HEK293T (cell line): ENCODE data around the gene KCTD14.

Experiments
- CTCF ChIA-PET: fragments of 350-600 bp; formaldehyde crosslinking; extraction: SDS; loops from one replicate; lab custom pipeline; 2021; ENCODE audit warnings: antibody characterized with exemption, inconsistent platforms; lab: Yijun Ruan, JAX
- POLR2A ChIA-PET: fragments of 350-600 bp; formaldehyde crosslinking; extraction: SDS; loops from one replicate; lab custom pipeline; 2020; ENCODE audit warnings: antibody characterized with exemption, inconsistent platforms; lab: Yijun Ruan, JAX
- DNase-seq: peaks from one replicate; pipeline ENCODE4 v3.0.0; 2012; ENCODE audit warnings: mixed read lengths; ENCODE audit errors: extremely low spot score
- ARNT ChIP-seq: fragments of 450-650 bp; IDR thresholded peaks from 2 replicates; pipeline ENCODE4 v1.6.1; 2017; ENCODE audit warnings: mild to moderate bottlenecking
- BHLHE40 ChIP-seq: fragments of 450-650 bp; IDR thresholded peaks from 2 replicates; pipeline ENCODE4 v1.6.1; 2016; ENCODE audit warnings: mild to moderate bottlenecking, moderate library complexity, borderline replicate concordance
- CTBP1 ChIP-seq: fragments of 450-650 bp; IDR thresholded peaks from 2 replicates; pipeline ENCODE4 v1.6.1; 2016; ENCODE audit warnings: borderline replicate concordance
- ELF4 ChIP-seq: fragments of 450-650 bp; IDR thresholded peaks from 2 replicates; pipeline ENCODE4 v1.6.1; 2017; ENCODE audit warnings: antibody characterized with exemption
- FOXA1 ChIP-seq: fragments of 450-650 bp; IDR thresholded peaks from 2 replicates; pipeline ENCODE4 v1.6.1; 2016; ENCODE audit warnings: mild to moderate bottlenecking
- FOXK2 ChIP-seq: fragments of 450-650 bp; IDR thresholded peaks from 2 replicates; pipeline ENCODE4 v1.6.1; 2016; ENCODE audit warnings: mild to moderate bottlenecking
- FOXM1 ChIP-seq: fragments of 450-650 bp; IDR thresholded peaks from 2 replicates; pipeline ENCODE4 v1.6.1; 2017; ENCODE audit warnings: mild to moderate bottlenecking, borderline replicate concordance
- HDGF ChIP-seq: fragments of 450-650 bp; IDR thresholded peaks from 2 replicates; pipeline ENCODE4 v1.6.1; 2017; ENCODE audit warnings: antibody characterized with exemption, borderline replicate concordance
- L3MBTL2 ChIP-seq: fragments of 450-650 bp; conservative IDR thresholded peaks from 2 replicates; pipeline ENCODE4 v1.6.1; 2016; ENCODE audit warnings: mild to moderate bottlenecking
- LEF1 ChIP-seq: fragments of 450-650 bp; IDR thresholded peaks from 2 replicates; pipeline ENCODE4 v1.6.1; 2017; ENCODE audit warnings: mild to moderate bottlenecking, borderline replicate concordance
- NFRKB ChIP-seq: fragments of 450-650 bp; IDR thresholded peaks from 2 replicates; pipeline ENCODE4 v1.6.1; 2016; ENCODE audit warnings: mild to moderate bottlenecking, moderate library complexity
- SP1 ChIP-seq: fragments of 450-650 bp; IDR thresholded peaks from 2 replicates; pipeline ENCODE4 v1.6.1; 2017
- SUZ12 ChIP-seq: fragments of 450-650 bp; IDR thresholded peaks from 2 replicates; pipeline ENCODE4 v1.6.1; 2016; ENCODE audit warnings: mild to moderate bottlenecking
- TARDBP ChIP-seq: fragments of 450-650 bp; IDR thresholded peaks from 2 replicates; pipeline ENCODE4 v1.6.1; 2016
- ZNF384 ChIP-seq: fragments of 450-650 bp; IDR thresholded peaks from 2 replicates; pipeline ENCODE4 v1.6.1; 2016
- TF ChIP-seq, protein P1 (sequence below): fragments of 450-650 bp; IDR thresholded peaks from 2 replicates; pipeline ENCODE4 v1.6.1; 2016

The KCTD14 gene, protein sequence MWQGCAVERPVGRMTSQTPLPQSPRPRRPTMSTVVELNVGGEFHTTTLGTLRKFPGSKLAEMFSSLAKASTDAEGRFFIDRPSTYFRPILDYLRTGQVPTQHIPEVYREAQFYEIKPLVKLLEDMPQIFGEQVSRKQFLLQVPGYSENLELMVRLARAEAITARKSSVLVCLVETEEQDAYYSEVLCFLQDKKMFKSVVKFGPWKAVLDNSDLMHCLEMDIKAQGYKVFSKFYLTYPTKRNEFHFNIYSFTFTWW

GRCh38 chr11:78022397-78023396 lies at the start of gene KCTD14:
KCTD14 (minus strand) TSS chr11:78023276; CDS start chr11:78023249, 27 bp downstream.
- DNase-seq, result no peak
- ChIA-PET POLR2A (no interaction called here), CTCF (no interaction called here)
- TF ChIP-seq NFRKB (no peak), SP1 (no peak), ARNT (no peak), FOXK2 (no peak), FOXA1 (no peak), ELF4 (no peak), HDGF (no peak), FOXM1 (no peak), L3MBTL2 (no peak)

DNA sequence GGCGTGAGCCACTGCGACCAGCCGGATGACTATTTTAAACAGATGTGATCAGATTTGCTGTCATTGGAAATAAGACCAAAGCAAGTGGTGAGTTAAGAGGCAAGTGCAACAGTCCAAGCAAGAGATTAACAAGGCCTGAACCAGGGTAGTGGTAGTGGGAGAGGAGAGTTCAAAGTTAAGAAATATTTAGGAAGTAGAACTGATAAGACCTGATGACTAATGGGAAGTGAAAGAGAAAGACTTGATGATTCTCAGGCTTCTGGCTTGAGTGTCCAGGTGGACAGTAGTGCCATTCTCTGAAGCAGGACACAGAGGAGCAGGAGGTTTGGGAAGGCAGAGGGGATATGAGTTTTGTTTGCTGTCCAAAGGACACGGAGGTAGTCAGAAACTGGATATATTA lies 49.4 kb upstream of the KCTD14 start:
- ChIA-PET POLR2A (no interaction called here), CTCF (no interaction called here)
- TF ChIP-seq SP1, result no peak
- TF ChIP-seq FOXA1, result no peak
- no peak for TF ChIP-seq SUZ12
- TF ChIP-seq NFRKB, result no peak
- TF ChIP-seq HDGF, result no peak
- no peak for TF ChIP-seq TARDBP
- no peak for TF ChIP-seq L3MBTL2
- no peak for DNase-seq

DNA sequence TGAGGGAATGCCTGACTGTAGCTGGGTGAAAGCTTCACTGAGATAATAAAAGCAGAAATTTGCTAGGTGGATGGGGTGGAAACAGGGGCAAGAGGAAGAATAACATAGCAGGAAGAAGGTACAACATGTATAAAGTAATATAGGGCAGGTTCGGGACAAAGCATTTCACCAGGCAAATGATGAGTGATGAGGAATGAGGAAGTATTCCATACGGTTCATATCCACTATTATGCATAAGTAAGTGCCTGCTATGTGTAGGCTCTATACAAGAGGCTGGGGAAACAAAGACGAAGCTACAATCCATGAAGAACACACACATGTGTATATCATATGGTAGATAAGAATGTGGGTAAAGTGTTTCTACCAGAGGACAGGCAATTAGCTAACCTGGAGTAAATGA lies 48.6 kb upstream of the KCTD14 start:
- ChIA-PET CTCF (no interaction called here), POLR2A (no interaction called here)
- no peak for DNase-seq
- no peak for TF ChIP-seq CTBP1
- no peak for TF ChIP-seq SUZ12
- TF ChIP-seq FOXA1, result no peak
- no peak for TF ChIP-seq ZNF384
- no peak for TF ChIP-seq FOXM1
- no peak for TF ChIP-seq LEF1
- TF ChIP-seq SP1, result no peak
- TF ChIP-seq, protein P1, sequence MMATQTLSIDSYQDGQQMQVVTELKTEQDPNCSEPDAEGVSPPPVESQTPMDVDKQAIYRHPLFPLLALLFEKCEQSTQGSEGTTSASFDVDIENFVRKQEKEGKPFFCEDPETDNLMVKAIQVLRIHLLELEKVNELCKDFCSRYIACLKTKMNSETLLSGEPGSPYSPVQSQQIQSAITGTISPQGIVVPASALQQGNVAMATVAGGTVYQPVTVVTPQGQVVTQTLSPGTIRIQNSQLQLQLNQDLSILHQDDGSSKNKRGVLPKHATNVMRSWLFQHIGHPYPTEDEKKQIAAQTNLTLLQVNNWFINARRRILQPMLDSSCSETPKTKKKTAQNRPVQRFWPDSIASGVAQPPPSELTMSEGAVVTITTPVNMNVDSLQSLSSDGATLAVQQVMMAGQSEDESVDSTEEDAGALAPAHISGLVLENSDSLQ, result no peak
- no peak for TF ChIP-seq FOXK2
- TF ChIP-seq ARNT, result no peak
- no peak for TF ChIP-seq TARDBP
- no peak for TF ChIP-seq ELF4

GRCh38 chr11:78070621-78071020 lies 47.5 kb upstream of the KCTD14 start:
- TF ChIP-seq FOXA1 (no peak), HDGF (no peak)
- CTCF ChIA-PET, result interaction anchor here (0.6 kb wide), 1 partner anchor 17 kb away, joined by 3 read pairs; no protein-coding TSS in a partner anchor
- no peak for DNase-seq
- POLR2A ChIA-PET, result no interaction called here

DNA sequence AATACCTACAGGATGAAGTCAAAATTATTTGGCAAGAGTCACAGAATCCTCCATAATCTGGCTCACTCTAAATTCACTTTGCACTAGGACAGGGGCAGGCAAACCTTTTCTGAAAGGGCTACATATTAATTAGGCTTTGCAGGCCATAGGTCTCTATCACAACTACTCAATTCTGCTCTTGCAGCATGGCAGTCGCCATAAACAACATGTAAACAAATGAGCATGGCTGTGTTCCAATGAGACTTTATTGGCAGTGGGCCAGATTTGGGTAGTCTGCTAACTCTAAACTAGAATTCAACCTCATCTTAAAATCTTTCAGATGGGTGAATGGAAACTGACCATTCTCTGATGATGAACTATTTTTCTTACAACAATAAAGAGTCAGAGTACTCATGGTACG lies 46.4 kb upstream of the KCTD14 start:
- ChIA-PET CTCF (interaction anchor here (1.2 kb wide), 1 partner anchor 23 kb away, joined by 3 read pairs; no protein-coding TSS in a partner anchor), POLR2A (interaction anchor here (2.0 kb wide), 1 partner anchor 9 kb away, joined by 6 read pairs; no protein-coding TSS in a partner anchor)
- no peak for DNase-seq
- TF ChIP-seq BHLHE40, result no peak
- TF ChIP-seq ARNT, result no peak
- TF ChIP-seq LEF1, result no peak
- TF ChIP-seq SUZ12, result no peak
- TF ChIP-seq ELF4, result no peak

DNA sequence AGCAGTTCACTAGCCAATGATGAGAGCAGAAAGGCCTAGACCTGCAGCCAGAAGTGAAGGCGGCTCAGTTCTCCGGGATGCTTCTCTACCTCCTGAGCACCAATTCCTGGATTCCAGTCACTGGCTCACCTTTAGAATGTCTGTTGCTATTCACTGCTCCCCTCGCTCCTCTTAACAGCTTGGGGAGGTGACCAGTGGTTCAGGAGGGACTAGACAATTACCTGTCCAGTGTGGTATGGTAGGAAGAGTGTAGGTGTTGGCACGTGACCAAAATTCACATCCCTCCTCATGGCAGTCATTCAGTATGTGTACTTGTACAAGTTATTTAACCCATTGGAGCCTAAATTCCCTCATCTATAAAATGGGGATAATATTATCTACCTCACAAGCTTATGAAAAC lies 44.6 kb upstream of the KCTD14 start:
- ChIA-PET CTCF (no interaction called here), POLR2A (no interaction called here)
- TF ChIP-seq HDGF, result no peak
- no peak for TF ChIP-seq ZNF384
- no peak for TF ChIP-seq FOXK2
- TF ChIP-seq FOXM1, result no peak
- TF ChIP-seq SP1, result no peak
- no peak for TF ChIP-seq ARNT
- TF ChIP-seq, protein P1, result no peak
- no peak for TF ChIP-seq CTBP1
- TF ChIP-seq BHLHE40, result no peak
- TF ChIP-seq SUZ12, result no peak
- no peak for TF ChIP-seq FOXA1
- TF ChIP-seq L3MBTL2, result no peak
- TF ChIP-seq TARDBP, result no peak
- no peak for TF ChIP-seq LEF1
- no peak for TF ChIP-seq ELF4
- TF ChIP-seq NFRKB, result no peak
- no peak for DNase-seq

GRCh38 chr11:78066471-78066870 lies 43.4 kb upstream of the KCTD14 start:
- TF ChIP-seq ARNT (no peak), LEF1 (no peak)
- CTCF ChIA-PET, result no interaction called here
- POLR2A ChIA-PET, result no interaction called here
- DNase-seq, result no peak
